Panc1 (cell line): ENCODE data around the gene B4GALT3.

ENCODE experiments used
- CTCF ChIP-seq: fragments of 450-650 bp; IDR thresholded peaks from 2 replicates; pipeline ENCODE4 v1.5.1; 2017; ENCODE audit warnings: mild to moderate bottlenecking
- POLR2AphosphoS5 ChIP-seq: IDR thresholded peaks from 2 replicates; pipeline ENCODE4 v1.6.1; 2012; ENCODE audit warnings: mild to moderate bottlenecking, low read depth, low read length, moderate library complexity
- REST ChIP-seq, 2 experiments: IDR thresholded peaks; 2 replicates each; pipeline ENCODE4 v1.6.1; 2011 to 2012; ENCODE audit warnings: low read depth in 2 of 2, control low read depth in 1 of 2, low read length in 1 of 2, mild to moderate bottlenecking in 1 of 2, moderate library complexity in 1 of 2; ENCODE audit not compliant: insufficient read depth in 1 of 2
- SIN3A ChIP-seq: IDR thresholded peaks from 2 replicates; pipeline ENCODE4 v1.6.1; 2012; ENCODE audit warnings: low read depth, mild to moderate bottlenecking, low read length, moderate library complexity, borderline replicate concordance; ENCODE audit not compliant: insufficient read depth
- TCF7L2 ChIP-seq: IDR thresholded peaks from 2 replicates; pipeline ENCODE4 v1.6.1; 2011; ENCODE audit warnings: mild to moderate bottlenecking, low read depth, low read length, inconsistent platforms

- TF ChIP-seq CTCF: no peak
- TF ChIP-seq REST (IDR thresholded peaks at IDR 0.05; ENCODE audit: insufficient read depth in 1 of 2, low read depth in 2 of 2, low read length in 1 of 2): no peak
- TF ChIP-seq SIN3A: no peak
- no peak for TF ChIP-seq POLR2AphosphoS5
- no peak for TF ChIP-seq TCF7L2
Observed at GRCh38 chr1:161175771-161176453, 1.4 kb downstream of the B4GALT3 start.
